ELF-1 (cell line): Measurements from ENCODE around the gene ZFYVE19.
A peak's percentile ranks its signal among the peaks of the same experiment; 100 is the strongest.

Source experiments
- DNase-seq: peaks from one replicate; pipeline ENCODE4 v3.0.0-alpha.2; 2016; ENCODE audit warnings: low read depth, low spot score

ZFYVE19 gene

DNA sequence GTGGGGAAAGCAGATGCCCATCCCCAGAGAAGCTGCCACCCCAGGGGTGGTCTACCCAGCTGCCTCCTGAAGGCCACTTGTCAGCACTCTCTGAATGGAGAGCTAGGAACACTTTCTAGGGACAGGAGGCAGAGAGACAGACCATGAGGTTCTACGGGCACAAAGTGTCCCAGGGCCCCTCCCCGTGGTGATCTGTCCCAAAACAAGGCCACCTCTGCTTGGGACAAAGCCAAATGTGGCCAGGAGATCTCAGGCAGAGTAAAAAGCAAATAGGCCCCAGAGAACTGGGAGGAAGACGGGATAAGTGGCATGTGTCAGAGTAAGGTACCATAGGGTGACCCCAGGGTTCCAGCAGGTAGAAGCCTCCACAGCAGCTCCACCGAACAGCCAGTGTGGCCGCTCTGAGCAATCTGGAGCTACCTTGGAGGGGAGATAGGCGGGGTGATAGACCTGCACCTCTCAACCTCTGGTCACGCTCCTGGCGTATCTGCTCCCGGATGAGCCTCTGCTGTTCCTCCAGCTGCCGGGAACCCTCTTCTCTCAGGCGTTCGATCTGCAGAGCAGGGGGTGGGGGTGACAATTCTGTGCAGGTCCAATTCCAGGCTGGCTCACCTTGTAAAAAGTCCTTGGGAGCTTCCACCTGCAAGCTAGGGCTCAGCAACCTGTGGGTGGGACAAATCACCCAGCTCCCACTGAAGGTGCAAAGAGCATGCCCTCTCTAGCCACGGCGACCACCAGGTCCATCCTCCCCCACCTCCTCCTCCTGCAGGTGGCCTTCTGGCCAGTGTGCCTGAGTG, 31.0 kb upstream of the ZFYVE19 start:
- DNase-seq, result no peak

DNA sequence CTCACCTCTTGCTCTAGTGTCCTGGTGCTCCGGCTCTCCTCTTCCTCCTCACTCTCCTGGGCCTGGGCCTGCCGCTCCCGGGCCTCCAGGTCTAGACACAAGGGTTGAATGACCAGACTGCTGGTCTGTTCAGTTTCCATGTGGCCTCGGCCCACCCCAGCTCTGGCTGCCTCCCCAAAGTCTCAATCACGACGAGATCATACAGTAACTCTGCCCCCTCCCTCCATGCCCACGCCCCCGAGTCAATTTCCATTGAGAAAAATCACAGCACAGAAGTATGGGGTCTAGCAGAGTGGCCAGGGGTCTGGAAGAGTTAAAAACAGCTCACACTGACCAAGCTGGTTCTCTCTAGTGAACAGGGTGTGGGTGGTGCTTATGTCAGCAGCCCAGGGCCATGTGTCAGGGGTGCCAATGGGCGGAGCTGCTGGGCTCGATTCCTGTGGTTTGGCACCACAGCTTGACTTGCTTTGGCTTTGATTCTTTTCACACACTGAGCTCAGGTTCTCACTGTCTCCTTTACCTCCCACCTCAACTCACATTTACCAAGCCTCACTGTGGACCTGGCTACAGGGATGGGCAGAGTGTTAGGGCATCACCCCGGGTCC, 30.2 kb upstream of the ZFYVE19 start:
- no peak for DNase-seq

DNA sequence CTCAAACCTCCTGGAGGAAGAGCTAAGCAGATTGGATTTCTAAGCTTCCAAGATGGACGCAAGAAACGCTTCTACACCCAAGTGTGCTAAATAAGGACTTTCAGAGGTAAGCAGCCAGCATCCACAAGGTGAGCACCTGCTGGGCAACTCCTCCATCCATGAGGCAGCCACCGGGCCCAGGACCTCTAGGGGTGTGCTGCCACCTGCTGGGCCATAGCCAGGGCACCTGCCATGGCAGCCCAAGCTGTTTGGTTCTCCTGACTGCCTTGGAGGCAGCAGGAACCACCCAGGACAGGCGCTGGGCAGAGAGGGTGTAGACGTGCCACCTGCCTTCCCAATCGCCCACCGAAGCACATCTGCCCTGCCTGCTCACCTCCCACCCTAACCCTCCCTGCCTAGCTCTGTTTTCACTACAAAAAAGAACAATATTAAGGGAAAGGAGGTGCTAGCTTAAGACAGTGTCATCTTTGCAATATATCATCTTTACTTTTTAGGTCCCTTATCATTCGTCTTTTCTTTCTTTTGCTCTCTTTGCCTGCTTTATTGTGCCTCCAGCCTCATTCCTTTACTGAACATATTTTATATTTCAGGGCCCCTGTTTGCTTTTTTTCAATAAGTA, 24.2 kb upstream of the ZFYVE19 start:
- peak; percentile 73 for DNase-seq

DNA sequence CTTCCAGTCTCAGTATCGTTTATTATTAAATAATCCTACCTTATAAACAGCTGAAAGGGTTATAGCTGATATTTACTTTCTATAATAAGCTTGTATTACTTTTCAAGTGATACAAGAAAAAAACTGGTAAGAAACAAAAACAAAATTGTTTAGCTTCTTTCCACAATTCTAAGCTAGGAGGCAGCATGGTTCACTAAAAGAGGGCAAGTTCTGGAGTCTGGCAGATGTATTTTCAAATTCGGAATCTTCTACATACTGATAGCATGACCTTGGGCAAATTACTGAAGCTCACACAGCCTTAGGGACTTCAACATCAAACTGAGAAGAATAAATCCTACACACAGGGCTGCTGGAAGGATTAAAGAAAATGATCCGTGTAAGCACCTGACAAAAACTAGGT, 21.7 kb upstream of the ZFYVE19 start:
- DNase-seq, result no peak

DNA sequence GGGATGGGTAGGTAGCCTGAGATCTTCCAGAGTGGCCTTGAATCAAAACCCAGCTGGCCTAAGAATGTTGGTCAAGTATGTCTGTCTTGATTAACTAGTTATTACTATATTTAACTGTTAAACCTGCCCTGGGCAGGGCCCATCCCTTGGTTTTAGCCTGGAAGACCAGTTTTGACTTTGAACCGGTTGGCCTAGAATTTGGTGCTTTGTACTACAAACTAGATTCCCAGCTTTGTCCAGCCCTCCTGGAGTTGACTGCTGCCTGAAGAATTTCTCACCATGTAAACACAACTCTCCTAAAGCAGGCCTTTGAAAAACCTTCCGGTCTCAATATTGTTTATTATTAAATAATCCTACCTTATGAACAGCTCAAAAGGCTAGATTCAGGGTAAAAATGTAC, 21.1 kb upstream of the ZFYVE19 start:
- DNase-seq, result peak; percentile 47

DNA sequence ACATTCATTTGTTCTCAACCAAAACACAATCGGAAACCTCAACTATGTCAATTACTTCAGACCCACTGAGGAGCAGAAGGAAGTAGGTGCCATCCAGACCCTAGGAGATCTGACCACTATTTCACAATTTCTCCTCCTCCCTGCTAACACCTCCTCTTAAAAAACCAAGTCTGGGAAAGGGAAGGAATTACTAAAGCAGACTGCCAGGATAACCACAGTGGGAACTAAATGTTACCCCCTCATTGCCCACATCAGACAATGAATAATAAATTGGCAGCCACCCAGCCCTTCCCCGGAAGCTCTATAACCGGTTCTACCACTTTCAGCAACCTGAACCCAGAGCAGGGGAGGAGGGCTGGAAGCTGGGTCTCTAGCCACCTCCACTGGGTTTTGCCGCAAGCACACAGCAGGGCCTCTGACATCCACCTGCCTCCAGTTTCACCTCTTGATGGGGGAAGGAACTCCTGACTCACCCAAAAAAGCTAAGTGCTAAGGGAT, 19.5 kb upstream of the ZFYVE19 start:
- DNase-seq, result peak; percentile 85

DNA sequence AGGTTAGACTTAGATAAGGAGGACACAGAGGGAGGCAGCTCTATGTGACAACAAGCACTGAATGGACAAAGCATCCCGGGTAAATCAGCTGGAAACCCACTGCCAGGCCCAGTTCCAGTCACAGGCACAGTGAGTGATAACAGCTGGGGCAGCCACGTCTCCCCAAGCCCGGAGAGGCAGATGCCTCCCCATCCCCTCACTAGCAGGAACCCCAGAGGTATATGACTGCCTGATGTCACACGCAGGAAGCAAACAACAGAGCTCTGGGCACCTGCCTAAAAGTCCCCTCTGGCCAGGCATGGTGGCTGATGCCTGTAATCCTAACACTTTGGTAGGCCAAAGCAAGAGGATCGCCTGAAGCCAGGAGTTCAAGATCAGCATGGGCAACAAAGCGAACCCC, 18.9 kb upstream of the ZFYVE19 start:
- no peak for DNase-seq

DNA sequence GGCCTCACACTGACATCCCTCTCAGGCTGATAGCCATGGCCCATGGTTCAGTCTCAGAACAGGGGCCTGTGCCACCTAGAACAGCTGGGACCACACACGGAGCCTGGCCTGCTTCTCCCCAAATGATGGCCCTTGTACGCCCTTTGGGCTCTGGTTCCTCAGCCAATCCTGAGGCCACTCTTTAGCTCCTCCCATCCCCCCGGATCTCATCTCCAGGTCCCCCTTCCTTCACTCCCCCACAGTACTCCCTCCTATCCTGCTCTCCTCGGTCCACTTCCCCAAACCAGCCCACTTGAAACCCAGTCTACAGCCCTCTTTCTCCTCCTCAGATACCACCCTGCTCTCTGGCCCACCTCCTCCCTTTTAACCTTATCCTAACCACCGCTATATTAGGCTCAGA, 17.8 kb upstream of the ZFYVE19 start:
- no peak for DNase-seq

DNA sequence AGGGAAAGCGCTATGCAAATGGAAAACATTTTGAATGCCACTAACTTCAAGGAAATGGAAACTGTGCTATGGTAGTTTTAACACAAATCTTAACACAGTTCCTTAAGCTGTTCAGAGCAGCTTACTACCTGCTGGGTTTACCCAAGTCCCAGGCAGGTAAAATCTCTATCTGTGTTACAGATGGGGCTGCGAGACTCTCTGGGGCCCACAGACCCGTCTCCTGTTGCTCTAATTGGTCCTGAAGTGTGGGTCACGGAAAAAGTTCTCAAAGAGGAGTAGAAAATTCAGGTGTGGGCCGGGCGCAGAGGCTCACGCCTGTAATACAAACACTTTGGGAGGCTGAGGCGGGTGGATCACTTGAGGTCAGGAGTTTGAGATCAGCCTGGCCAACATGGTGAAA, 16.9 kb upstream of the ZFYVE19 start:
- DNase-seq, result no peak

DNA sequence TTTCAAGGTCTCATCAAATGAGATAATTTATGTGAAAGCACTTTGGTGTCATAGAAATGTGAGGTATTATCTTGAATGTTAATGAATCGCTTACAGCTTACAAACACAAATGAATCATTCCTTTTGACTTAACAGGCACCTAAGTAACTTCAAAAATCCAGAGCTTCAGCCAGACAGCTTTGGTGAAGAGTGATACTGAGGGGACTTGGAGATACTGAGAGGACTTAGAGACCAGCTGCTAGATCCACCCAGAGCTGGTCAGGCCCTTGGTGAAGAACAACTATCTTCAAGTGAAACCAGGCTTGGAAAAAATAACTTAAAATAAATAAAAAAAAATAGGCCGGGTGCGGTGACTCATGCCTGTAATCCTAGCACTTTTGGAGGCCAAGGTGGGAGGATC, 16.2 kb upstream of the ZFYVE19 start:
- DNase-seq, result no peak

DNA sequence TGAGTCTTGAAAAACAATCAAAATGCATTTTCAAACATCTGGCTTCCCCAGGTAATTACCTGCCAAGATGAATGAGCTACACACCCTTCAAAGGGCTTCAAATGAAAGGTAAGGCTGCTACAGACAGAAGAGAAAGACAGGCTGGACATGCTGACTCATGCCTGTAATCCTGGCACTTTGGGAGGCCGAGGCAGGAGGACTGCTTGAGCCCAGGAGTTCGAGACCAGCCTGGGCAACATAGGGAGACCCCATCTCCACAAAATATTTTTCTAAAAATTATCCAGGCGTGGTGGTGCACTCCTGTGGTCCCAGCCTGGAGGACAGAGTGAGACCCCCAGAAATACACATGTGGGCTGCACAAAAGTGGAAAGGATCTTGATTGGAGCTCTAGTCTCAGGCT, 14.5 kb upstream of the ZFYVE19 start:
- no peak for DNase-seq

DNA sequence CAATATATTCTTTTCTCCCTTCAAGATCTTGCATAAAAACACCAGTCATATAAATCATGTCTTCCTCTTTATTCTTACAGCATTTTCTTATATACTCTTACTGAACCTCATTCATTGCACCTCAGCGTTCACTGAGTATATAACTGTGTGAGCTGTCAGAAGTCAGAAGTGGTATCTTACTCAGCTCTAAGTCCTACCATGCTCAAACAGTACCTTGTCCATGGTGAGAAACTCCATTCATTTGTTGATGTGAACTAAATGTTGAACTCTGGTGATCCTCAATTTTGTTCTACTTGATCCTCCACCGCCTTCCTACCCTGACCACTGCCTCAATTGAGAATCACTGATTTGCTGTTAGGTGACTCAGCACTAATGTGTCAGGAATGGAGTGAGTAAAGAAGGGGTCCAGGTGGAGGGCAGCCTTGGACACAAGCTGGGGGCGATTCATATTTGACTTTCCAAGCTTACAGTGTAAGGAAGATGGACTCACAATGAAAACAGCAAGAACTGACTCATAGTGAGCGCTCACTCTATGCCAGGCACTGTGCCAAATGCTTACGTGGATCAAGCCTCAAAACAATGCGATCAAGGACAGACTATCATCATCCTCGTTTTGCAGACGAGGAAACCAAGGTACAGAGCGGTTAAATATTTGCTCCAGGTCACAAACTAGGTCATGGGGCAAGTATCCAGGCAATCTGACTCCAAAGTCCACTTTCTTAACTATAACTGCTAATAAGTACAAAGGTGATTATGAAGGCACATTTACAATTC, 13.5 kb upstream of the ZFYVE19 start:
- no peak for DNase-seq

DNA sequence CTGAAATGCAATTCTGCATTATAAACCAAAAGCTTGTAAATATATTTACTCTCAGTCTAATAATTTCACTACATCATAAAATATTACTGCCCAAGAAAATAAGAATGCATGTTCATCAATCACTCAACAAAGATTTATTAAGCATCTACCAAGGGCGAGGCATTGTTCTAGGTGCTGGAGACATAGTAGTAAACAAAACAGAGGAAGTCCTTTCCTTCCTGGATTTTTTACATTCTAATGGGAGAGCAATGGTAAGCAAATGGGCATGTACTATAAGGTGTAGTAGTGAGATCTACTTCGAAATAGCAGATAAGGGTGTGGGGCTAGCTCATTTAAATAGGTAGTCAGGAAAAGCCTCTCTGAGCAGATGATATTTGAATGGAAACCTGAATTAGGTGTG, 10.8 kb upstream of the ZFYVE19 start:
- DNase-seq, result no peak

DNA sequence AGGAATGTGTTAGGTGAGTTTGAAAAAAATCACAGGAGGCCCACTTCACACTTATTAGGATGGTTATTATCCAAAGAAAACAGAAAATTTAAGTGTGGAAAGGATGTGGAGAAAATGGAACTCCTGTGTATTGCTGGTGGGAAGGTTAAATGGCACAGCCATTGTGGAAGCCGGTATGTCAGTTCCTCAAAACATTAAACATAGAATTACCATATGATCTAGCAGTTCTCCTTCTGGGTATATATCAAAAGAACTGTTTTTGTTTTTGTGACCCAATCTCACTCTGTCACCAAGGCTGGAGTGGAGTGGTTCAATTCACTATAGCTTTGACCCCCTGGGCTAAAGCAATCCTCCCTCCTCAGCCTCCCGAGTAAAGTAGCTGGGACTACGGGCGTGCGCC, 10.4 kb upstream of the ZFYVE19 start:
- DNase-seq, result no peak

DNA sequence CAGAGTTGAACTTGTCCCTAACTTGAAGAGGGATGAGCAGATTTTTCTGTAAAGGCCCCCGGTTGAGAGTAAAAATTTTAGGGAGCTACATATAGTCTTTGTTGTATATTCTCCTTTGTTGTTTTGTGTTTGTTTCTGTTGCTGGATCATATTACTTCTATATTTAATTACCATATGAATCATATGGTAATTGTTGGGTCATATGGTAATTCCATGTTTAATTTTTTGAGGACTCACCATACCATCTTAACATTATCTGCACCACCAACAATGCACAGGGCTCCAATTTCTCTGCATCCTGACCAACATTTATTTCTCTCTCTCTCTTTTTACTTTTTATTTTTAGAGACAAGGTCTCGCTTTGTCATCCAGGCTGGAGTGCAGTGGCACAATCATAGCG, 7.4 kb upstream of the ZFYVE19 start:
- no peak for DNase-seq

DNA sequence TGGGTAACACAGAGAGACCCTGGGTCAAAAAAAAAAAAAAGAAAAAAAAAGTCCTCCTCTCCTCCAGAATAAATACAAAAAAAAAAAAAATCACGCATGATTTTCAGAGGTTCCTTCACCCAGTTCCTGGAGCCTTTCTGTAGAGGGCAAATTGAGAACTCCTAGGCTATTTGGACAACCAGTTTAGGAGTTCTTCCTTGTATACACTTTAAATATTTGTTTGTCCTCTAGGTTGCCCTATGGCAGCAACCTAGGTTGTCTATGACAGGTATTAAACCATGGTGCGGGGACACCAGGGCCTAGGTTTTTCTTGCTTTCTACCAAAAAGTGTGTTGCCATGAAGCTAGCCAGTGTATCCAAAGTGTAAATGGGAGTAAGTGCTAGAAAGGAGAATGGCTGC, 3.8 kb upstream of the ZFYVE19 start:
- DNase-seq, result no peak

DNA sequence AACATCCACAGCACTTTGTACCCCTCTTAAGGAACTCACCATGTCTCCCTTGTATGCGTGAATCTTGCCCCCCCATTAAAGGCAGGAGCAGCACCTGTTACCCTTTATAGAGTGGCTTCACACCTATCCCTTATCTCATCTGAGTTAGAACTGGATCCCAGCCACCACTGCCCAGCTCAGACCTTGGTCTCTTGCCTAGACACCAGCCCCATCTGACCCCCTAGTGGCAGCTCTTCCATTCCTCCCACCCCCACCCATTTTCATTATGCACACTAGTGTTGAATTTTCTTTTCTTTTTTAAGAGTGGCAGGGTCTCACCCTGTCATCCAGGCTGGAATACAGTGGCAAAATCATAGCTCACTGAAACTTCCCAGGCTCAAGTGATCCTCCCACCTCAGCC, 3.2 kb upstream of the ZFYVE19 start:
- no peak for DNase-seq

DNA sequence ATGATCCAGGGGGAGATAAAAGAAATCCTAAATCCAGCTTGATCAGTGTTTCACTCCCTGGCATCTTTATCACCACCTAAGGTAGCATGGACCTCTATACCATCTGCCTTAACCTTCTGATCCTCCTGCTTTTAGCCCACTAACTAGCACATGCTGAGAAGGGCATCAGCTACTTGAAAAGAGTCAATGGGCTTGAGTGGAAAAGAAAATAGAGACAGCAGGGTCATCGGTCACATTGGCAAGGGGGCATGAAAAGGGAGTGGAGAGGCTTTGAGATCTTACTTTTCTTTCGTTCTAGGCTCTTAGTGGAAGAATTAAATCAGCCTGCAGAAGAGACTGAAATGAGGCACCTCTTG, 239 bp upstream of the ZFYVE19 start:
- DNase-seq, result no peak

DNA sequence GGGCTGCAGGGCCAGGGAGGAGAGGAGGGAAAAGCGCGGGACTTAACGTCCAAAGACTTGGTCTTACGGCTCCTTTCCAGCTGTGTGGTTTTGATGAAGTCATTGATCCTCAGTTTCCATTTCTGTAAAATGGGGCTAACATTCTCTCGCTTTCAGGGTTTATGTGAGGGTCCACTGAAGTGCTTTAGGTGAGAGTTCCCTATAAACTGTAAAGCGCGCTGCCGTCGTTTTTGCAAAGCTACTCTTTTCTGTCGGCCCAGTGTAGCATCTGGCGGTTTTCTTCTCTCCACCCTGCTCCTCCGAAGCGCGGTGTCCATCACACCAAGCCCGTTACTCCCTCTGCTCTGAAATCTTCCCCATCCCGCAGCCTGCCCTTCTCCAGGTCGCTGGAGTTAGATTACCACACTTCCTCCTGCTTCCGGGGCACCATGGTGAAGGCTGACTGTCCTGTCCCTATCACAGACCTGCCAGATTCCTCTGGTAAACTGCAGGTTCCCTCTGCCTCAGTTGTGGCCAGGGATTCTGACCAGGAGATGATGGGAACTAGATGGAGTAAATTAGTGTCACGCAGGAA, 1.1 kb downstream of the ZFYVE19 start:
- DNase-seq, result no peak

DNA sequence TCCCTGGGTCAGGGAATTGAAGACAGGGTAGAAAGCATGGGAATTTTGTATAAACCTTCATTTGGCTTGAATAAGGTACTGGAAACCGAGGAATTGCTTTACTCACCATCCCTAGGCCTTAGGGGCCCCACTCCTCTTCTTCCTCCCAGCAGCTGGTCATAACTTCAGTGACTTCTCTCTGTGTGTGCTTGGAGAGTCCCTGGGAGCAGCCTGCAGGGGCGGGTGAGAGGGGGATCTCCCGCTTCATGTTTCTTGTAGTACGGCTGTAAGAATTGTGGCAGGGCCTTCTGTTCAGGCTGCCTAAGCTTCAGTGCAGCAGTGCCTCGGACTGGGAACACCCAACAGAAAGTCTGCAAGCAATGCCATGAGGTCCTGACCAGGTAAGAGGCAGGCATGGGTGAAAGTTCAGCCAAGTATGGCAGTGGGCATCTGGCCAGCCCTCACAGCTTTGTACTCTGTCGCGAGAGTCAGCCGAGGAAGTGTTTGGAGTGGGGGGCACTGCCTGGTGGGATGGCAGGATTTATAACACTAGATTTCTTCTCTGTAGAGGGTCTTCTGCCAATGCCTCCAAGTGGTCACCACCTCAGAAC, 2.1 kb downstream of the ZFYVE19 start:
- no peak for DNase-seq

DNA sequence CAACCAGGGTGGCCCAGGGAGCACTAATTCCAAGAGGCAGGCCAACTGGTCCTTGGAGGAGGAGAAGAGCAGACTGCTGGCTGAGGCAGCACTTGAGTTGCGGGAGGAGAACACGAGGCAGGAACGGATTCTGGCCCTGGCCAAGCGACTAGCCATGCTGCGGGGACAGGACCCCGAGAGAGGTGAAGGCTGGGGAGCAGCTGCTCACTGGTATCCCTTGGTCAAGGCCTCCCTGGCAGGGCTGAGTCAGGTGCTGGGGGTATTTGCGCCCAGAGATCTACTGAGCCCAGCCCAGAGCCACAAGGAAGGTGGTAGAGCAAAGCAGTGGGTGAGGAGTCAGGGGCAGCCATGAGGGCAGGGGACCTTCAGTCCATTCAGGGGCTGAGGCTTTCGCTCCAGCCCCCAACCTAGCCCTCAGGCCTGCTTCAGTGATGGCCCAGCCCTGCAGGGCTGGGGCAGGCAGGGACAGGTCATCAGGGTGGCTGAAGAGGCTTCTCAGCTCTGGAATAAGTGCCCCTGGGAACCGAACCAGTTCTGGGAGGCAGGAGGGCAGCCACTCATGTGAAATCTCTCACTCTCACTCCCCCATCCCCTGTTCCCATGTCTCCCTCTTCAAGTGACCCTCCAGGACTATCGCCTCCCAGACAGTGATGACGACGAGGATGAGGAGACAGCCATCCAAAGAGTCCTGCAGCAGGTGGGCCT, 6.0 kb downstream of the ZFYVE19 start:
- DNase-seq, result no peak
